Coronary artery (tissue), 2 donors: ENCODE measurements around the gene RECK.

Source experiments
- DNase-seq: peaks from one replicate; pipeline ENCODE4 v3.0.0-alpha.2; 2017; ENCODE audit warnings: low spot score
- H3K27ac ChIP-seq, 2 donors: fragments of 200-600 bp; sonication (generic); one replicate each; pipeline ENCODE4 v1.5.1; 2016 to 2019
- H3K4me3 ChIP-seq: fragments of 200-600 bp; sonication (generic); 2 replicates; pipeline ENCODE4 v1.5.1; 2016; ENCODE audit warnings: mild to moderate bottlenecking, moderate library complexity
- CTCF ChIP-seq: fragments of 200-600 bp; sonication (generic); IDR thresholded peaks from one replicate; pipeline ENCODE4 v1.5.1; 2019; ENCODE audit warnings: antibody characterized with exemption

RECK gene

GRCh38 chr9:36113999-36114398, 77.3 kb downstream of the RECK start:
- Histone ChIP-seq H3K4me3 (no peak overlapping the region), H3K27ac (no peak overlapping the region)
- TF ChIP-seq CTCF: no peak
- no peak for DNase-seq

DNA sequence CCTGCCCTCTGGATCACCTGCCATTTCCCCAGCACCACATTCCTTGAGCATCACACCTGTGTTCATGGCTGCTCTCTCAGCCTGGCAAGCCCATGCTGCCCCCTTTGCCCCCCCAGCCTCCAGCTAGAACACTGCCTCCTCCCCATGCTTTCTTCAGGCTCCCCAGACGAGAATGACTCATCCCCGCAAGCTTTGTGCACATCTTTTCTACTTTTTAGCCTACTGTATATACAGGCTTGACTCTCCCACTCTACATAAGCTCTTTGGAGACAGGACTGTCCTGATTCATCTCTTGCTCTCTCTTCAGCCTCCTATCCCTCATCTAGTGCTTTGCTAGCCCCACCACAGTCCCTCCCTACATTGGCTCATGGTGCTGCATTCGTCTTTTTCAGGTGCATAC, 79.9 kb downstream of the RECK start:
- no peak for DNase-seq
- no peak overlapping the region for H3K4me3 ChIP-seq
- TF ChIP-seq CTCF: no peak
- no peak overlapping the region for H3K27ac ChIP-seq

- no peak for DNase-seq
- no peak overlapping the region for H3K27ac ChIP-seq
- no peak overlapping the region for H3K4me3 ChIP-seq
- no peak for TF ChIP-seq CTCF
These were observed 81.5 kb downstream of the RECK start for GRCh38 chr9:36118201-36118600.

GRCh38 chr9:36118706-36119105, 82.0 kb downstream of the RECK start:
- TF ChIP-seq CTCF: no peak
- Histone ChIP-seq H3K4me3 (no peak overlapping the region), H3K27ac (no peak overlapping the region)
- DNase-seq: no peak

GRCh38 chr9:36119476-36119875, 82.8 kb downstream of the RECK start:
- Histone ChIP-seq H3K4me3 (no peak overlapping the region), H3K27ac (no peak overlapping the region)
- TF ChIP-seq CTCF: no peak
- DNase-seq: no peak

GRCh38 chr9:36120705-36121104, 84.0 kb downstream of the RECK start:
- H3K4me3 ChIP-seq: no peak overlapping the region
- DNase-seq: no peak
- TF ChIP-seq CTCF: no peak
- H3K27ac ChIP-seq: no peak overlapping the region

- no peak overlapping the region for H3K27ac ChIP-seq
- DNase-seq: no peak
- H3K4me3 ChIP-seq: no peak overlapping the region
- no peak for TF ChIP-seq CTCF
These were observed 85.3 kb downstream of the RECK start for GRCh38 chr9:36121971-36122370.
